Right lobe of liver (tissue), 4 donors: Measurements from ENCODE around the gene TSHZ1.

Experiments
- CTCF ChIP-seq, 4 donors: fragments of 200-600 bp in 3 of 4; fragments of 450-650 bp in 1 of 4; IDR thresholded peaks; one replicate each; pipeline versions ENCODE4 v1.5.1 to v1.8.0; 2016 to 2022; ENCODE audit warnings: antibody characterized with exemption in 4 of 4, mild to moderate bottlenecking in 2 of 4
- POLR2A ChIP-seq: fragments of 450-650 bp; IDR thresholded peaks from one replicate; pipeline ENCODE4 v1.6.1; 2017; ENCODE audit warnings: antibody characterized with exemption, mild to moderate bottlenecking
- donor health status: DM: no; HTN: no; CAD: no.
- donor health status: DM: no; HTN: no; CAD: no.
- donor health status: DM: no; HTN: yes; CAD: no.

DNA sequence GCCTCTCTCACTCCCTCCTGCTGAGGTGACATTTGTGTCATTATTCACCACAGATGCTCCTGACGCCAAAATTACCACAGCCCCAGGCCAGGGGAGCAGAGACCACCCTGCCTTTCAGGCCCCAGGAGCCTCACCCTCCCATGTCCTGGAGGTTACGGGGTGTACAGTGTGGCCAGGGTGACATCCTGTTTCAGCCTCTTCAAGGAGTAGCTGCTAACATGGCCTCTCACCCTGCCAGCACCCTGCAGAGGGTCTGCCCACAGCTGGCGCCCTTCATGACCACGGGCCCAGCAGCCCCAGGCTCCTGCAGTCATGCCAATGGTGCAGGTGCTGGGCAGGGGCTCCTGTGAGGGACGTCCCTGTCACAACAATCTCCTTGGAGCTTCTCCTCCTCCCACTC, 124.3 kb downstream of the TSHZ1 start:
- TF ChIP-seq CTCF (IDR thresholded peaks at IDR 0.05) (no peak), POLR2A (no peak)
